GM19467 (cell line): ENCODE measurements around the gene EXOC3L4.
"Not testable (repeated sequence)": the region's sequence is repeated elsewhere in the genome, so short reads cannot be mapped to it uniquely, and the experiment has no call there.

Source experiments
- ATAC-seq: cut with Tn5 transposase; IDR thresholded peaks from one replicate; pipeline ENCODE4 v1.9.1; 2021; ENCODE audit warnings: mild to moderate bottlenecking, moderate library complexity; ENCODE audit not compliant: unreplicated experiment

The EXOC3L4 gene

DNA sequence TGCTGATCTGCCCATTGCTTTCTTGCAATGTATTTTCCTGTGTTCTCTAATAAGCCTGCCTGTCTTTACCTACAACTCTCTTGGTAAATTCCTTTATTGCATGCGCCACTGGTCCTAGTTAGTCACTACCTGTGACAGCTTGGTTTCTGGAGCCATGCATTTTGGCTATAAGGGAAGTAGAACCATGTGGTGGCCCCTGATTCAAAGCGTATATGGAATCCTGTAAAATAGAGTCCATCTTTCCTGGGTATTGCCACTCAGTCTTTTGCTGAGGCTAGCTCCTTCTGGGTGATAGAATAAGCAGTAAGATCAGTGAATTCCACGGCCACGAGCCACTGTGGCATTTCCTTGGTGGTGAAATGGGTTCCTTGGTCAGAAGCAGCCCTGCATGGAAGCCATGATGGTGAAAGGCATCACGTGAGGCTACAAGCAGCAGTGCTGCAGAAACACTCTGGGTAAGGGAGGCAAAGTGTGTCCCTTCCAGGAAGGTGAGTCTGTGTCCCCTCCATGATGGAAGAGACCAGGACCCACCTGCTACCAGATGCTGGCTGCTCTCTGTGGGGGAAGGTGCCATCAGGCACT, 48.3 kb downstream of the EXOC3L4 start:
- ATAC-seq: no peak

DNA sequence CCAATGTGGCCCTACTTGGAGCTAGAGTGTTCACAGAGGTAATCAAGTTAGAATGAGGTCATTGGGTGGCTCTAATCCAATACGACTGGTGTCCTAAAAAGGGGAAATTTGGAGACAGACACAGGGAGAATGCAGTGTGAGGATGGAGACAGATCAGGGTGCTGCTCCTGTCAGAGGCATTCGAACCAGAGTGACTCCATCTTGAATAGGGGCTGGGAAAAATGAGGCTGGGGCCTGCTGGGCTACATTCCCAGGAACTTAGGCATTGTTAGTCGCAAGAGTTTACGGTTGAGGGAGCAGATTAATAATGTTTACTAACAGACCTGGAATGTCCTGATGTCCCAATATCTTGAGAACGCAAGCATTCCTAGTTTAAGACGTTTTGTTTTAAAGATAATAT, 49.0 kb downstream of the EXOC3L4 start:
- ATAC-seq: no peak

DNA sequence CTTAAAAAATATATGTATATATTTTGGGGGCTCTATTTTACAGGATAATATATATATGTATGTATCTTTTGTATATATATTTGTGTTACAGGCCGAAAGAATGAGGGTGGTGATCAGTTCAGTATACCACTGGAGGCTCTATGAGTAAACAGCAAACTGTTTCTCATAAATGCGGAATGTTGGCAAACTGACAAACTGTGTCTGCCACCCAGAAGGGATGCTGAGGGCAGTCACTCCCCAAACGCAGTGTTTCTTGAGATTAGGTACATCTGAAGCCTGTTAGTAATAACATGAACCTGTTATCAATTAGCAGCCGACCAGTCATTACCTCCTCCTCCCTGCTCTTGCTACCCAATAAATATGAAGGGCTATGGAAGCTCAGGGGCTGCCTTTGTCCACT, 49.6 kb downstream of the EXOC3L4 start:
- ATAC-seq: no peak

DNA sequence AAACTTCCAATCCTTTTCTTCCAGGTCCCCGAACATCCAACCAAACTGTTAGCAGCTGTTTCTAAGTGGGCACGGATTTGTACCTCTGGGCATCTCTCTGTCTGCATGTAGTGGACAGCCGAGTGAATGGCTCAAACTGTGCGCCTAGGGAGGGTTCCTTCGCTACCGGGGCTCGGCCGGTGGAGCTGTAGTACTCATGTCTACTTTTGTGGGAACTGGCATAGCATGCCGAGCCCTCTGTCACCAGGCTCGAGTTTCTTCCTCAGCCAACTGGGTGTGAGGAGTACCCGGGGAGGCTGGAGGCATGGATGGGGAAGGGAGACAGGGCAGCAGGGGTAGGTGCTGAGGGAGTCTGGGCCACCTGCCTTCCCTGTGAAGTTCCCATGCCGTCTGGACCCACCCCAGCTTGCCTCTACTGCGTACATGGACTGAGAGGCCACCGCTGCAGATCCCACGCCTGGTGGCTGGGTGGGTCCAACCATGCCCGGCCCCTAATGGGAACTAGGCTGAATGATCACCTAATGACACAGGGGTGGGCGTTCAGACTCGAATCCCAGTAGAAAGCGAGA, 51.7 kb downstream of the EXOC3L4 start:
- ATAC-seq: no peak

DNA sequence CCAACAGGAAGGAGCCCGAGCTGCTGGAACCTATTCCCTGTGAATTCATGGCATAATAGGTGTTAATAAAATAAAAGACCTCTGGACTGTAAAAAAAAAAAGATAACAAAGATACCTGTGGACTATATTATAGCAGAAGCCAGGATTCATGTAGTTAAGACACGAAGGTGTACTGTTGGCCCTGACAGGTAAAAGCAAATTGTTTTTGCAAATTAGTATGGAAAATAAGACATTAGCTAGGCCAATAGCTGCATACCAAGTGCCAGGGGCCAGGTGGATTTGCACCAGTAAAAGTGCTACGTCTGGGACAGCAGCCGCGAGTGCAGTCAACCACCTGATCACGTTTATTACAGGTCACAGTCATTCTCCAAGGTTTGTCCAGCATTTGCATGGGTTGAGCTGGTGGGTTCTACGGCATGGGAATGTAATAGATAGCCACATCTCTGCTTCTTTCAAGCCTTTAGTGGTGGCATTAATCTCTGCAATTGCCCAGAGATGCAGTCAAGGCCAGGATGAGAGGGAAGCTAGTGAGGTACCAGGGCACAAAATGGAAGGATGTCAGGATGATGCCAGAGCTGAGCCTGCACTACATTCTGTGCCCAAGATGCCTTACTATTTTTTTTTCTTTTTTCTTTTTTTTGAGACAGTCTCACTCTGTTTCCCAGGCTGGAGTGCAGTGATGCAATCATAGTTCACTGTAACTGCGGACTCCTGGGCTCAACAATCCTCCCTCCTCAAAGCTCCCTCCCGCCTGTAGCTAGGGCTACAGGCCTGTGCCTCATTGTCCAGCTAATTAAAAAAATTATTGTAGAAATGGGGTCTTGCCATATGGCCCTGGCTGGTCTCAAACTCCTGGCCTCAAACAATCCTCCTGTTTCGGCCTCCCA, 55.1 kb downstream of the EXOC3L4 start:
- ATAC-seq: no peak

DNA sequence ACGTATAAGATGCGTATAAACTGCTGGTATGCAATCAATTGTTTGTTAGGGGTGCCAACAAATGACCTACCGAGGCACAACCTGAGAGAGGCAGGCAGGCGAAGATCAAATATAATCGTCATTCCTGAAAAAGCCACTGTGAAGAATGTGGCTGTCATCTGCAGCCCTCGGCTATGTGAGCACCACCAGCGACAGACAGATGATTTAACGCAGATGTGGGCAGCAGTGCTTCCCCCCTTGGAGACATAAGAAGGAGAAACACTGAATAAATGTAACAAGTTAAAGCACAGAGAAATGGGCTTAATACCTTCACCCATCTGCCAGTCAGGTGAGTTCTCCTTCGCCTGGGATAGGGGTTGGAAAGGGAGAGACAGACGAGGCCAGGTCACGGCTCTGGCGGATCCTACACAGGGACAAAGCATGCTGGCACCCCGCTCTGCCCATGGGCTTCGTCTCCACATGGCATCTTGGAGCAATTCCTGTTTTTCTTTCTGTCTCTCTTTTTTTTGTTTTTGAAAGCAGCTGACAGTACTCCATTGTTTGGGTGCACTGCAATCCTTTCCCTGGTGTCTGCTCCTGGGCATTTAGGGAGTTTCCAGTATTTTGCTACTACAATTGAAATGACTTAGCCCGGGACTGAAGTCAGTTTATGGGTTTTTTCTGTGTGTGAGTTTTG, 56.9 kb downstream of the EXOC3L4 start:
- no peak for ATAC-seq

DNA sequence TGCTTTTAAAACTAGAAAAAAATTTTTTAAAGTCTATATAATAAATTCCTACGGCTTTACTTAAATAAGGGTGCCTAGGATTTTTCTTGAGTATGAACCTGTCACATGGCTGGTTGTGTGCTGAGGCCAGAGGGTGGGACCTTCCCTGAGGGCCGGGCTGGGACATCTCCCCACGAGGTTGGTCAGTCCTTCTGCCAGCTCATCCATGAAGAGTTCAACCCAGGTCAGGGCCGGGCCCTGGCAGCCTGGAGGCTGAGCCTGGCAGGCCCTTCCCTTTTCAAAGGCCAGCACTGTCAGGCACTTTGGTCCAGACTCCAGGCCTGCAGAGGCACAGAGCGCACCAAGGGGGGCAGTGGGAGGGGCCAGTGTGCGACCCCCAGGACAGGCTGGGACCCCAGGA, 60.5 kb downstream of the EXOC3L4 start:
- ATAC-seq: no peak

DNA sequence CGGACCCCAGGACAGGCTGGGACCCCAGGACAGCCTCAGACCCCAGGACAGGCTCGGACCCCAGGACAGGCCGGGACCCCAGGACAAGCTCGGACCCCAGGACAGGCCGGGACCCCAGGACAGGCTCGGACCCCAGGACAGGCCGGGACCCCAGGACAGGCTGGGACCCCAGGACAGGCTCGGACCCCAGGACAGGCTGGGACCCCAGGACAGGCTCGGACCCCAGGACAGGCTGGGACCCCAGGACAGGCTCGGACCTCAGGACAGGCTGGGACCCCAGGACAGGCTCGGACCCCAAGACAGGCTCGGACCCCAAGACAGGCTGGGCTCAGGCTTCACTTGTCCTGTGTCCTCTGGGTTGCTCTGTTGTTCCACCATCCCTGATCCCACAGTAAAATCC, 60.9 kb downstream of the EXOC3L4 start:
- not testable (repeated sequence) for ATAC-seq

DNA sequence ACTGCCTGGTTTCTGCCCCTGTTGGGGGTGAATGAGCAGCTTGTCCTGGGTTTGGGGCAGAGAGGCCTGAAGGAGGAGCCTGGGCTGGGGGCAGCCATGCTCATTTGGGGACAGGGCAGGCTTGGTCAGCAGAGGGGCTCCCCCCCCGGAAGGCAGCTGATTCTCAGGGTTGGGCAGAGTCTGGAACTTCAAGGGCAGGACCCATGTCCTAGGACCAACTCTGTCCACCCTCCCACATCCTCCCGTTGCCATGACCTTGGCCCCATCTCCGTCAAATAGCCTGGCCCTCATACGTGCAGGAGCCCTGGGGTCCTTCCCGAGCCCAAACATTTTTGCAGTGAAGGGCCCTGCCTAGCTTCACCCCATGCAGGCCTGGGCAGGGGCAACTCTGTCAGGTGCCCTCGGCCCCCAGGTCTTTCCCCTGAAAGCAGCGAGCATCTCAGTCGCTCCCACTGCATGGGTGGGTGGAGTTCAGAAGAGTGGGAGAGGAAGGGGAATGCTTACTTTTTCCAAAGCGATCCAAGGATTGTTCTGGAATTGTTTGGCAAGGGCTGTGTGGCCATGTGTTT, 61.4 kb downstream of the EXOC3L4 start:
- no peak for ATAC-seq

DNA sequence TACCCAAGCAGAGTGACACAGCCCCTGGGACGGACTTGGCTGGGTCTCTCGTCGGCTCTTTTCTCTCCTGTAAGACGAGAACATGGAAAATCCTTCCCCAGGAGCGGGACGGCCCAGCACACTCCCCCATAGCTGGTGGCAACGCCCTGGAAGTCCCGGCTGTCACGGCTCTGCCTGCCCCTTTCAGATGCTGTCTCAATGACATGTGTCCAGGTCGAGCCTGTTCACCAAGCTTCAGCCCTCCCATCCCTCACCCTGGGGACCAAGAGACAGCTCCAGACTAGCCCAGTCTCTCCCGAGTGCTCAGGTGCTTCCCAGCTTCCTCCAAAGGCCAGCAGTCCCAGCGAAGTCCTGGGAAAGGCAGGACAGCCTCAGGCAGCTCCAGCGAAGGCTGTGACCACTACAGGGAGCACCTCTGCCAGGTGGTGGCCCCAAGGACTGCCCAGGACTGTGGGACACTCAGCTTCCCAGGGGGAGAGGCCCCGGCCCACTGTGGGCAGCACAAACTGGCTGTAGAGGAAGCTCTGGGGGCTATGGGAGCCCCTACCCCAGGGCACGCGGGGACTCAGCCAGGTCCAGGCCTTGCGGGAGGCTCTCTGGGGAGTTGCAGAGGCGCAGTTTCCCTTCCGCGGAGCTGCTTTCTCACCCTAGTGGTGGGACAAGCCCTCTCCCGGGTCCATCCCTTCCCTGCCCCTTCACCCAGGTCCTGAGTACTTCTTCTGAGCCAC, 62.3 kb downstream of the EXOC3L4 start:
- no peak for ATAC-seq

DNA sequence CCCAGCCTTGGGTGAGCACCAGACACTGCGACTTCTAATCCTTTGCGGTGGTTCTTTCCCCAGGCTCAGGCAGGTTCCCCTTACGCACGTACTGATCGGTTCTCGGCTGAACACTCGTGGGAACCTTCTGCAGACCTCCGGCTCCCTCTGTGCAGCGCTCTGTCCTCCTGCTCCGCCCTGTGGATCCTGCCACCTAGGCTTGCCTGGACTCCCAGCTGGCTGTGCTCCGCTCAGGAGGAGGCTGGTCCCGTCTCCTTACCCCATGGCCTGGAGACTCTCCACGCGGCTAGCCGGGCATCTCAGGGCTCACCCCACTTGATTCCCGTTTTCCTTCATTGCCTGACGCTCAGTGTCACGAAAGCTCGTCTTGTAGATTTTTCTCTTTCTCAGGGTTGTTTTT, 63.4 kb downstream of the EXOC3L4 start:
- no peak for ATAC-seq

DNA sequence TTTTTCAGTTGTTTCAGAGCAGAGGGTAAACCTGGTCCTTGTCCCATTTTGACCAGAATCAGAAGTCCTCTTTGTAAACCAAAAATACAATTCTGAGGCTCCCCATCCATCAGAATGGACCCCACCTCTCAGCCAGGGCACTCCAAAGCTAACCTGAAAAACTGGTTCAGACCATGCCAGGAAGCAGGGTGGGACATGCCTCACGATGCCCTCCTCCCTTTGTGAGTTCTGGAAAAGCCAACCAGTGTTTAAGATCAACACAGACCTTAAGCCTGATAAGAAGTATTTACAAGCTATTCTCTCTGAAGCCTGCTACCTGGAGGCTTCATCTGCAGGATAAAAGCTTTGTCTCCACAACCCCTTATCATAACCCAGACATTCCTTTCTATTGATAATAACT, 64.2 kb downstream of the EXOC3L4 start:
- ATAC-seq: no peak
